ENCODE measurements around the gene PNN. TPM values are rescaled to one million over a fixed set of nuclear protein-coding genes. Genes with fewer than 3 reads are reported as not detected.

Gene PNN
- total RNA-seq, 4 donors from 2014 or later: 33.0 to 159 (median 76.2) TPM

DNA sequence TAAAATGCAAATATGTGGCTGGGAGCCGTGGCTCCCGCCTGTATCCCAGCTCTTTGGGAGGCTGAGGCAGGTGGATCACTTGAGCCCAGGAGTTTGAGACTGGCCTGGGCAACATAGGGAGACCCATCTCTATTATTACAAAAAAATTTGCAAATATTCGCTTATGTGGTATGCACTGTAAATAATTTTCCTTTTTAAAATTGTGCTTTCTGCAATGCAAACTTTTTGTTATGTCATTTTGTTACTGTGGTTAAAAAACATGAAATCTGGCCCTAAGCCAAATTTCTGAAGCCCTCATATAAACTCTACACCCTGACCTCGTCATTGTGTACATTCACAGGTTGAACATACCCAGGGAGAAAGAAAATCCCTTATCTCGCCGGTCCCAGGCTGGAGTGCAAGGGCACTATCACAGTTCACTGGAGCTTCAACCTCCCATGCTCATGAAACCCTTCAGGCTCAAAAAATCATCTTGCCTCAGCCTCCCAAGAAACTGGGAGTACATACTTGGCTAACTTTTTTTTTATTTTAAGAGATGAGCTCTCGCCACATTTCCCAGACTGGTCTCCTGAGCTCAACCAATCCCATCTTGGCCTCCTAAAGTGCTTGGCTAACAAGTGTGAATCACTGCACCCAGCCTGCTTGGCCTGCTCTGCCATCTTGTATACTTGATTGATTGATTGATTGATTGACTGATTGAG, 29.6 kb upstream of the PNN start:
- H3K27me3 ChIP-seq: no peaks in the 10 kb centered on the region
- no peak for DNase-seq
- intact Hi-C loops (cut with DNase I; ENCODE audit: low total_unique reads) (no loop called here), in situ Hi-C loops (cut with MboI; ENCODE audit: low pct_ligation_motif_present in 1 of 4, low pct_unique_long_range_greater_than_20kb in 1 of 4, low sequenced_read_pairs in 3 of 4) (no loop called here)
- 76 to 80% methylated on average over 4 to 7 of the region's 7 CpGs for WGBS, 2 donors (ENCODE audit: low coverage in 1 of 2)
- TF ChIP-seq POLR2A (IDR thresholded peaks at IDR 0.05): no peak
- no peak for TF ChIP-seq POLR2AphosphoS5 (IDR thresholded peaks at IDR 0.05)
- TF ChIP-seq, protein P1, sequence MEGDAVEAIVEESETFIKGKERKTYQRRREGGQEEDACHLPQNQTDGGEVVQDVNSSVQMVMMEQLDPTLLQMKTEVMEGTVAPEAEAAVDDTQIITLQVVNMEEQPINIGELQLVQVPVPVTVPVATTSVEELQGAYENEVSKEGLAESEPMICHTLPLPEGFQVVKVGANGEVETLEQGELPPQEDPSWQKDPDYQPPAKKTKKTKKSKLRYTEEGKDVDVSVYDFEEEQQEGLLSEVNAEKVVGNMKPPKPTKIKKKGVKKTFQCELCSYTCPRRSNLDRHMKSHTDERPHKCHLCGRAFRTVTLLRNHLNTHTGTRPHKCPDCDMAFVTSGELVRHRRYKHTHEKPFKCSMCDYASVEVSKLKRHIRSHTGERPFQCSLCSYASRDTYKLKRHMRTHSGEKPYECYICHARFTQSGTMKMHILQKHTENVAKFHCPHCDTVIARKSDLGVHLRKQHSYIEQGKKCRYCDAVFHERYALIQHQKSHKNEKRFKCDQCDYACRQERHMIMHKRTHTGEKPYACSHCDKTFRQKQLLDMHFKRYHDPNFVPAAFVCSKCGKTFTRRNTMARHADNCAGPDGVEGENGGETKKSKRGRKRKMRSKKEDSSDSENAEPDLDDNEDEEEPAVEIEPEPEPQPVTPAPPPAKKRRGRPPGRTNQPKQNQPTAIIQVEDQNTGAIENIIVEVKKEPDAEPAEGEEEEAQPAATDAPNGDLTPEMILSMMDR (IDR thresholded peaks at IDR 0.05): no peak
- no peak for TF ChIP-seq EP300 (IDR thresholded peaks at IDR 0.05; ENCODE audit: low read depth)
- H3K4me3 ChIP-seq: no peak overlapping the region
- H3K27ac ChIP-seq: no peak overlapping the region
- H3K36me3 ChIP-seq: peaks cover 0 to 20% (median 3%) of the 10 kb centered on the region in 4 donors
- no peaks in the 10 kb centered on the region for H3K9me3 ChIP-seq
- no peaks in the 10 kb centered on the region for H3K4me1 ChIP-seq

DNA sequence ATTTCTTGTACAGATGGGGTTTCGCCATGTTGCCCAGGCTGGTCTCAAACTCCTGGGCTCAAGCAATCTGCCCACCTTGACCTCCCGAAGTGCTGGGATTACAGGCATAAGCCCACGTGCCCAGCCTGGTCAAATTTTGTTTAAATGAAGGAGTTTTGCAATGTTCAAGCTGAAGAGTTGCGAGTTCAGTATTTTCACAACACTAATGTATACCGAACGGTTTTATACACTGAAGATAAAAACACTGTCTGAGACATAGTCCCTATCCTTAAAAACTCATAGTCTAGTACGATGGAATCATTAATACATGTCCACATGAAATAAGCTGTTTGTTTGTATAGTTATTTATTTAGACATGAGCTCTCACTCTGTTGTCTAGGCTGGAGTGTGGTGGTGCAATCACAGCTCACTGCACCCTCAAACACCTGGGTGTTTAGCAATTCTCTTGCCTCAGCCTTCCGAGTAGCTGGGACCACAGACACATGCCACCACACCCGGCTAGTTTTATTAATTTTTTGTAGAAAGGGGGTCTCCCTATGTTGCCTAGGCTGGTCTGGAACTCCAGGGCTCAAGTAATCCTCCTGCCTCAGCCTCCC, 20.4 kb upstream of the PNN start:
- no peaks in the 10 kb centered on the region for H3K9me3 ChIP-seq
- TF ChIP-seq, protein P1 (IDR thresholded peaks at IDR 0.05): no peak
- TF ChIP-seq POLR2AphosphoS5 (IDR thresholded peaks at IDR 0.05): no peak
- no peak for TF ChIP-seq EP300 (IDR thresholded peaks at IDR 0.05; ENCODE audit: low read depth)
- TF ChIP-seq POLR2A (IDR thresholded peaks at IDR 0.05): no peak
- DNase-seq: no peak
- no peaks in the 10 kb centered on the region for H3K27me3 ChIP-seq
- no peak overlapping the region for H3K4me3 ChIP-seq
- H3K36me3 ChIP-seq: peaks cover 0 to 64% (median 24%) of the 10 kb centered on the region in 4 donors
- intact Hi-C loops (cut with DNase I; ENCODE audit: low total_unique reads) (no loop called here), in situ Hi-C loops (cut with MboI; ENCODE audit: low pct_ligation_motif_present in 1 of 4, low pct_unique_long_range_greater_than_20kb in 1 of 4, low sequenced_read_pairs in 3 of 4) (no loop called here)
- WGBS, 2 donors (ENCODE audit: low coverage in 1 of 2): 90 to 91% methylated on average over 5 to 9 of the region's 9 CpGs
- no peaks in the 10 kb centered on the region for H3K4me1 ChIP-seq
- H3K27ac ChIP-seq: no peak overlapping the region

DNA sequence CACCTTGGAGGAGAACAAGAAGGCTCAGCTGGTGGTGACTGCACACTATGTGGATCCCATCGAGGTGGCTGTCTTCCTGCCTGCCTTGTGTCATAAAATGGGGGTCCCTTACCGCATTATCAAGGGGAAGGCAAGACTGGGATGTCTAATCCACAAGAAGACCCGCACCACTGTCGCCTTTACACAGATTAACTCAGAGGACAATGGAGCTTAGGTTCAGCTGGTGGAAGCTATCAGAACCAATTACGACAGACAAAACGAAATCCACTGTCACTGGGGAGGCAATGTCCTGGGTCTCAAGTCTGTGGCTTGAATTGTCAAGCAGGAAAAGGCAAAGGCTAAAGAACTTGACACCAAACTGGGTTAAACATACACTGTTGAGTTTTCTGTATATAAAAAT, 17.6 kb upstream of the PNN start:
- Histone ChIP-seq H3K9me3 (no peaks in the 10 kb centered on the region), H3K4me1 (no peaks in the 10 kb centered on the region), H3K36me3 (peaks cover 0 to 49% (median 18%) of the 10 kb centered on the region in 4 donors), H3K4me3 (no peak overlapping the region), H3K27me3 (no peaks in the 10 kb centered on the region), H3K27ac (no peak overlapping the region)
- DNase-seq: no peak
- intact Hi-C loops (cut with DNase I; ENCODE audit: low total_unique reads) (no loop called here), in situ Hi-C loops (cut with MboI; ENCODE audit: low pct_ligation_motif_present in 1 of 4, low pct_unique_long_range_greater_than_20kb in 1 of 4, low sequenced_read_pairs in 3 of 4) (no loop called here)
- no peak for TF ChIP-seq EP300 (IDR thresholded peaks at IDR 0.05; ENCODE audit: low read depth)
- TF ChIP-seq, protein P1 (IDR thresholded peaks at IDR 0.05): no peak
- no peak for TF ChIP-seq POLR2AphosphoS5 (IDR thresholded peaks at IDR 0.05)
- no peak for TF ChIP-seq POLR2A (IDR thresholded peaks at IDR 0.05)
- 92 to 100% methylated on average over 1 to 6 of the region's 6 CpGs for WGBS, 2 donors (ENCODE audit: low coverage in 1 of 2)

DNA sequence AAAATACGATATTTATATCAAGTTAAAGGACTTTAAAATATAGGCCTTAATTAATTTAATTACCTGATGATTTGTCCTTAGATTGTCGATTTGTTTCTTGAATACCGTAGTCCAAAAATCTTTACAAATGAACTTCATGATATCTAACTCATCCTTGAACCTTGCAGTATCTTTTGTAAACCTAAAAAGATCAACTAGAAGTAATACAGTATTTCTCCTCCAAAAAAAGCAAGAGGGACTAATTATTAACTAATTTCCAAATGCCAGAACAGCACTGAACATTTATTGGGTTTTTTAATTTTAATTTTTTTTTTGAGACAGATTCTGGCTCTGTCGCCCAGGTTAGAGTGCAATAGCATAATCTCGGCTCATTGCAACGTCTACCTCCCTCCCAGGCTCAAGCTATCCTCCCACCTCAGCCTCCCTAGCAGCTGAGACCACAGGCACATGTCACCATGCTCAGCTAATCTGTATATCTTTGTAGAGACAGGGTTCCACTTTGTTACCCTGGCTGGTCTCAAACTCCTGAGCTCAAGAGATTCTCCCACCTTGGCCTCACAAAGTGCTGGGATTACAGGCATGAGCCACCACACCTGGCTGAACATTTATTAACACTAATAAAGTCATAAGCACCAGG, 16.7 kb upstream of the PNN start:
- WGBS, 2 donors (ENCODE audit: low coverage in 1 of 2): 90 to 96% methylated on average over 6 of the region's 6 CpGs
- H3K9me3 ChIP-seq: no peaks in the 10 kb centered on the region
- no peak overlapping the region for H3K27ac ChIP-seq
- intact Hi-C loops (cut with DNase I; ENCODE audit: low total_unique reads): no loop called here
- in situ Hi-C loops (cut with MboI; ENCODE audit: low pct_ligation_motif_present in 1 of 4, low pct_unique_long_range_greater_than_20kb in 1 of 4, low sequenced_read_pairs in 3 of 4): no loop called here
- H3K4me3 ChIP-seq: no peak overlapping the region
- DNase-seq: no peak
- TF ChIP-seq EP300 (IDR thresholded peaks at IDR 0.05; ENCODE audit: low read depth): no peak
- no peak for TF ChIP-seq POLR2A (IDR thresholded peaks at IDR 0.05)
- TF ChIP-seq, protein P1 (IDR thresholded peaks at IDR 0.05): no peak
- no peak for TF ChIP-seq POLR2AphosphoS5 (IDR thresholded peaks at IDR 0.05)
- H3K36me3 ChIP-seq: peaks cover 0 to 42% (median 14%) of the 10 kb centered on the region in 4 donors
- no peaks in the 10 kb centered on the region for H3K4me1 ChIP-seq
- H3K27me3 ChIP-seq: no peaks in the 10 kb centered on the region
